OCI-LY1 (cell line): ENCODE measurements around the gene S100PBP.

ENCODE experiments used
- H2AFZ ChIP-seq: fragments of 200-600 bp; sonication (generic), shearing (Covaris generic); 2 replicates; pipeline ENCODE4 v1.6.0; 2014; ENCODE audit warnings: antibody characterized with exemption, mild to moderate bottlenecking, low read length
- H3F3A ChIP-seq: fragments of 200-600 bp; sonication (generic), shearing (Covaris generic); 2 replicates; pipeline ENCODE4 v1.6.0; 2014; ENCODE audit warnings: mild to moderate bottlenecking, antibody characterized with exemption, low read length, moderate library complexity; ENCODE audit not compliant: insufficient read depth
- H3K27ac ChIP-seq: fragments of 200-600 bp; sonication (generic); 2 replicates; pipeline ENCODE4 v1.5.1; 2014; ENCODE audit warnings: low read length, mixed run types, mild to moderate bottlenecking, low read depth; ENCODE audit not compliant: poor library complexity, severe bottlenecking
- H3K27me3 ChIP-seq: fragments of 200-600 bp; sonication (generic); 2 replicates; pipeline ENCODE4 v1.6.0; 2014; ENCODE audit warnings: antibody characterized with exemption, mild to moderate bottlenecking, low read length, moderate library complexity; ENCODE audit not compliant: insufficient read depth
- H3K36me3 ChIP-seq: fragments of 200-600 bp; sonication (generic); 2 replicates; pipeline ENCODE4 v1.6.1; 2014; ENCODE audit warnings: mild to moderate bottlenecking, antibody characterized with exemption, low read length, moderate library complexity, mixed read lengths; ENCODE audit not compliant: insufficient read depth
- H3K4me1 ChIP-seq: fragments of 200-600 bp; sonication (generic); 2 replicates; pipeline ENCODE4 v1.5.1; 2014; ENCODE audit warnings: mild to moderate bottlenecking, low read length, moderate library complexity; ENCODE audit not compliant: insufficient read depth, severe bottlenecking
- H3K4me2 ChIP-seq: fragments of 200-600 bp; sonication (generic), shearing (Covaris generic); 2 replicates; pipeline ENCODE4 v1.6.1; 2014; ENCODE audit warnings: low read length
- H3K4me3 ChIP-seq: fragments of 200-600 bp; sonication (generic); 2 replicates; pipeline ENCODE4 v1.5.1; 2014; ENCODE audit warnings: low read length, low read depth, mild to moderate bottlenecking, mixed read lengths; ENCODE audit not compliant: poor library complexity, severe bottlenecking
- H3K79me2 ChIP-seq: fragments of 200-600 bp; shearing (Covaris generic); 2 replicates; pipeline ENCODE4 v1.6.1; 2016; ENCODE audit warnings: mixed run types, low read length, mixed read lengths; ENCODE audit not compliant: insufficient read depth
- H3K9ac ChIP-seq: fragments of 200-600 bp; sonication (generic), shearing (Covaris generic); 2 replicates; pipeline ENCODE4 v1.6.1; 2014; ENCODE audit warnings: mild to moderate bottlenecking, low read length, mixed read lengths
- H3K9me2 ChIP-seq: fragments of 200-600 bp; sonication (generic), shearing (Covaris generic); 2 replicates; pipeline ENCODE4 v1.6.1; 2014; ENCODE audit warnings: low read depth, mild to moderate bottlenecking, low read length, mixed read lengths
- H3K9me3 ChIP-seq: fragments of 200-600 bp; shearing (Covaris generic); 2 replicates; pipeline ENCODE4 v1.6.1; 2014; ENCODE audit warnings: low read length, mixed read lengths
- H4K20me1 ChIP-seq: fragments of 200-600 bp; sonication (generic), shearing (Covaris generic); 2 replicates; pipeline ENCODE4 v1.6.0; 2016; ENCODE audit warnings: mild to moderate bottlenecking, low read length; ENCODE audit not compliant: insufficient read depth
- CTCF ChIP-seq: fragments of 200-600 bp; sonication (generic), shearing (Covaris generic); IDR thresholded peaks from 2 replicates; pipeline ENCODE4 v1.5.1; 2017; ENCODE audit warnings: mild to moderate bottlenecking, antibody characterized with exemption, low read length, moderate library complexity, mixed read lengths
- EZH2 ChIP-seq: fragments of 200-600 bp; sonication (generic), shearing (Covaris generic); IDR thresholded peaks from 2 replicates; pipeline ENCODE4 v1.8.0; 2017; ENCODE audit warnings: borderline replicate concordance, mixed run types, mild to moderate bottlenecking, antibody characterized with exemption, low read length, moderate library complexity, mixed read lengths

S100PBP gene

DNA sequence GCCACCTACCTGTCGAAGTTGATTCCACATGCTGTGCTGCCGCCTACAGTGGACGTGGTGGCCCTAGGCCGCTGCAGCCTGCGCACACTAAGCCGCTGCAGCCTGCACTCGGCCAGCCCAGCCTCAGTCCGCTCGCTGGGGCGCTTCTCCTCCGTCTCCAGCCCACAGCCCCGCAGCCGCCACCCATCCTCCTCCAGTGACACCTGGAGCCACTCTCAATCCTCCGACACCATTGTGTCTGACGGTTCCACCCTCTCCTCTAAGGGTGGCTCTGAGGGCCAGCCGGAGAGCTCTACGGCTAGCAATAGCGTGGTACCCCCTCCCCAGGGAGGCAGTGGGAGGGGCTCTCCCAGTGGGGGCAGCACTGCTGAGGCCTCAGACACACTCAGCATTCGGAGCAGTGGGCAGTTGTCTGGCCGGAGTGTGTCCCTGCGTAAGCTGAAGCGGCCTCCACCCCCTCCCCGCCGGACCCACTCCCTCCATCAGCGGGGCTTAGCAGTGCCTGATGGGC lies 47.2 kb upstream of the S100PBP start:
- Histone ChIP-seq H3K9me2 (no peaks in the 10 kb centered on the region), H3K79me2 (no peaks in the 10 kb centered on the region), H3K36me3 (peaks cover 5% of the 10 kb centered on the region), H3F3A (no peaks in the 10 kb centered on the region), H2AFZ (no peak overlapping the region), H3K9ac (no peak overlapping the region), H3K9me3 (no peaks in the 10 kb centered on the region), H3K4me1 (no peaks in the 10 kb centered on the region), H3K4me3 (no peak overlapping the region), H3K27me3 (no peaks in the 10 kb centered on the region), H4K20me1 (no peaks in the 10 kb centered on the region), H3K27ac (no peak overlapping the region), H3K4me2 (no peak overlapping the region)
- TF ChIP-seq EZH2 (no peak), CTCF (no peak)

DNA sequence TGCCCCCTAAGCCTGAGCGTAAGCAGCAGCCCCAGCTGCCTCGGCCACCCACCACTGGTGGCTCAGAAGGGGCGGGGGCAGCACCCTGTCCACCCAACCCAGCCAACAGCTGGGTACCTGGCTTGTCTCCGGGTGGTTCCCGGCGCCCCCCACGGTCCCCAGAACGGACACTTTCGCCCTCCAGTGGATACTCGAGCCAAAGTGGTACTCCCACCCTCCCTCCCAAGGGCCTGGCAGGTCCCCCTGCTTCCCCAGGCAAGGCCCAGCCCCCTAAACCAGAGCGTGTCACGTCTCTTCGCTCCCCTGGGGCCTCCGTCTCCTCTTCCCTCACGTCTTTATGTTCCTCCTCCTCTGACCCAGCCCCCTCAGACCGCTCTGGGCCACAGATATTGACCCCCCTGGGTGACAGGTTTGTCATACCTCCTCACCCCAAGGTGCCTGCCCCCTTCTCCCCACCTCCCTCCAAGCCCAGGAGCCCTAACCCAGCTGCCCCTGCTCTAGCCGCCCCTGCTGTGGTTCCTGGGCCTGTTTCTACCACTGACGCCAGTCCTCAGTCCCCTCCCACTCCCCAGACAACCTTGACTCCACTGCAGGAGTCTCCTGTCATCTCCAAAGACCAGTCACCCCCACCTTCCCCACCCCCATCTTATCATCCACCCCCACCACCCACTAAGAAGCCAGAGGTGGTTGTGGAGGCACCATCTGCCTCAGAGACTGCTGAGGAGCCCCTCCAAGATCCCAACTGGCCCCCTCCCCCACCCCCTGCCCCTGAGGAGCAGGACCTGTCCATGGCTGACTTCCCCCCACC lies 46.5 kb upstream of the S100PBP start:
- no peak overlapping the region for H3K27ac ChIP-seq
- no peaks in the 10 kb centered on the region for H4K20me1 ChIP-seq
- no peaks in the 10 kb centered on the region for H3K27me3 ChIP-seq
- H3K4me2 ChIP-seq, result no peak overlapping the region
- H3K79me2 ChIP-seq, result no peaks in the 10 kb centered on the region
- no peak overlapping the region for H3K9ac ChIP-seq
- no peak overlapping the region for H3K4me3 ChIP-seq
- no peaks in the 10 kb centered on the region for H3K4me1 ChIP-seq
- H3K36me3 ChIP-seq, result peaks cover 12% of the 10 kb centered on the region
- H3K9me3 ChIP-seq, result no peaks in the 10 kb centered on the region
- H3F3A ChIP-seq, result no peaks in the 10 kb centered on the region
- no peak for TF ChIP-seq CTCF
- TF ChIP-seq EZH2, result no peak
- no peak overlapping the region for H2AFZ ChIP-seq
- H3K9me2 ChIP-seq, result no peaks in the 10 kb centered on the region

DNA sequence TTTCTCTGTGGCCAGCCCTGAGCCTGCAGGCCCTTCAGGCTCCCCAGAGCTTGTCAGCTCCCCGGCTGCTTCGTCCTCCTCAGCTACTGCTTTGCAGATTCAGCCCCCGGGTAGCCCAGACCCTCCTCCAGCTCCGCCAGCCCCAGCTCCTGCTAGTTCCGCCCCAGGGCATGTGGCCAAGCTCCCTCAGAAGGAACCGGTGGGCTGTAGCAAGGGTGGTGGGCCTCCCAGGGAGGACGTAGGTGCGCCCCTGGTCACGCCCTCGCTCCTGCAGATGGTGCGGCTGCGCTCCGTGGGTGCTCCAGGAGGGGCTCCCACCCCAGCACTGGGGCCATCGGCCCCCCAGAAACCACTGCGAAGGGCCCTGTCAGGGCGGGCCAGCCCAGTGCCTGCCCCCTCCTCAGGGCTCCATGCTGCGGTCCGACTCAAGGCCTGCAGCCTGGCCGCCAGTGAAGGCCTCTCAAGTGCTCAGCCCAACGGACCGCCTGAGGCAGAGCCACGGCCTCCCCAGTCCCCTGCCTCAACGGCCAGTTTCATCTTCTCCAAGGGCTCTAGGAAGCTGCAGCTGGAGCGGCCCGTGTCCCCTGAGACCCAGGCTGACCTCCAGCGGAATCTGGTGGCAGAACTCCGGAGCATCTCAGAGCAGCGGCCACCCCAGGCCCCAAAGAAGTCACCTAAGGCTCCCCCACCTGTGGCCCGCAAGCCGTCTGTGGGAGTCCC lies 45.7 kb upstream of the S100PBP start:
- Histone ChIP-seq H3K79me2 (no peaks in the 10 kb centered on the region), H4K20me1 (no peaks in the 10 kb centered on the region), H3K27me3 (no peaks in the 10 kb centered on the region), H3K4me3 (no peak overlapping the region), H2AFZ (no peak overlapping the region), H3F3A (no peaks in the 10 kb centered on the region), H3K27ac (no peak overlapping the region), H3K9me3 (no peaks in the 10 kb centered on the region), H3K4me2 (no peak overlapping the region), H3K4me1 (no peaks in the 10 kb centered on the region), H3K9ac (no peak overlapping the region), H3K9me2 (no peaks in the 10 kb centered on the region), H3K36me3 (peaks cover 18% of the 10 kb centered on the region)
- TF ChIP-seq EZH2, result no peak
- TF ChIP-seq CTCF, result no peak
